GM21515 (cell line): ENCODE results near the gene STAB1.

ENCODE experiments used
- ATAC-seq: cut with Tn5 transposase; IDR thresholded peaks from one replicate; pipeline ENCODE4 v1.9.1; 2021; ENCODE audit not compliant: unreplicated experiment

STAB1 gene

DNA sequence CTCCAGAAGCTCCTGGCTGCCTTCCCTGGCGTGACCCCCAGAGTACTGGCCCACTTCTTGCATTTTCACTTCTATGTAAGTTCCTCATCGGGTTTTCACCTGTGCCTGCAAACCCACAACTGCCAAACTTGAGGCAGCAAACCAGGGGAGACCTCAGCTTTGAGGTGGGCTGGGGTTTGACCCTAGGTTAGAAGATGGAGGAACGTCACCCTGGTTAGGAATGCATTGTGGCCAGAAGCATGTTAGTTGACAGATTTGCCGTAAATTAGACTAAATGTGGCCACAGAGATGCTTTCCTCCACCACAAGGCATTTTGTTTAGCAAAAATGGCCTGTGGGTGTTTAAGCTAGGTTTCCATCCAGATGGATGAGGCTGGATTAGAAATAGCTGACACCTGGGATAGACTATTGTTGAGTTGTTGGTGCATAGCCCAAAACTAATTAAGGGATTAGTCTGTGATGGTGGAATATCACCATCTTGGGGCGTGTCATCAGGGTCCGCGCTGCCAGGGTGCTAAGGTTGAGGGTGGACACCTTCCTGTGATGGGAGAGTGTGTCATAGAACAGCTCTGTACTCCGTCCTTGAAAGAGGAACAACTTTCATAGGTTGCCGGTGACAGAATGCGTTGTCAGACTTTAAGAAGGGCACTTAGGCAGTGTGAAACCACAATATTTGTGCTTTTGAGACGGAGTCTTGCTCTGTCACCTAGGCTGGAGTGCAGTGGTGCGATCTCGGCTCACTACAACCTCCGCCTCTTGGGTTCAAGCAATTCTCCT lies 36.2 kb upstream of the STAB1 start:
- no peak for ATAC-seq

- ATAC-seq: no peak
Measured at GRCh38 chr3:52461874-52462273, 33.3 kb upstream of the STAB1 start.

DNA sequence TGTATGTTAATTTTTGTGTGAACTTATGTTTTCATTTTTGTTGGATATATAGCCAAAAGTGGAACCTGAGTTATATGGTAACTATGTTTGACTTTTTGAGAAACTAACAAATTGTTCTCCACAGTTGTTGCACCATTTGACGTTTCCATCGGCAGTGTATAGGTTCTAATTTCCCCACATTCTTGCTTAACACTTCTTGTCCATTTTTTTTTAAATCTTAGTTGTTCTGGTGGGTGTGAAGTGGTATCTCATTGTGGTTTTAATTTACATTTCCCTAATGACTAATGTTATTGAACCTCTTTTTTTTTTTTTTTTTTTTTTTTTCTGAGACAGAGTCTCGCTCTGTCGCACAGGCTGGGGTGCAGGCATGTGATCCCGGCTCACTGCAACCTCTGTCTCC lies 31.7 kb upstream of the STAB1 start:
- ATAC-seq: no peak

GRCh38 chr3:52468336-52468735 lies 26.8 kb upstream of the STAB1 start:
- ATAC-seq: no peak

DNA sequence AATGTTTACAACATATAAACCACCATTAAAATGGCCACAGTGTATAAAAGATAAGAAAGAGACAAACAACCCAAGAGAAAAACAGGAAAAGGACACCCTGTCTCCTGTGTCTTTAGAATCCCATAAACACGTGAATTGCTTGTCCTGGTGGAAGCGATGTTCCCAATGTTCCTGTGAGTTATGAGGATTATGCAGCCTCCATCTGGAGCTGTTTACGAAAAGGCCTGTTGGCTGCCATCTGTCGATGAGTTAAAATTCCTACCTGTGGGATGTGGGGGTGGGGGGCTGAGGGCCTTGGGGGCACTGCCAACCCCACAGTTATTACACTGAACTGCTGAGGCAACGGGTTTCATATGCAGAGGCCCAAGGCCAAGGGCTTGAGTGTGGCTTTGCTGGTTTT lies 26.1 kb upstream of the STAB1 start:
- no peak for ATAC-seq

- no peak for ATAC-seq
Measured at GRCh38 chr3:52470920-52471319, 24.2 kb upstream of the STAB1 start.

DNA sequence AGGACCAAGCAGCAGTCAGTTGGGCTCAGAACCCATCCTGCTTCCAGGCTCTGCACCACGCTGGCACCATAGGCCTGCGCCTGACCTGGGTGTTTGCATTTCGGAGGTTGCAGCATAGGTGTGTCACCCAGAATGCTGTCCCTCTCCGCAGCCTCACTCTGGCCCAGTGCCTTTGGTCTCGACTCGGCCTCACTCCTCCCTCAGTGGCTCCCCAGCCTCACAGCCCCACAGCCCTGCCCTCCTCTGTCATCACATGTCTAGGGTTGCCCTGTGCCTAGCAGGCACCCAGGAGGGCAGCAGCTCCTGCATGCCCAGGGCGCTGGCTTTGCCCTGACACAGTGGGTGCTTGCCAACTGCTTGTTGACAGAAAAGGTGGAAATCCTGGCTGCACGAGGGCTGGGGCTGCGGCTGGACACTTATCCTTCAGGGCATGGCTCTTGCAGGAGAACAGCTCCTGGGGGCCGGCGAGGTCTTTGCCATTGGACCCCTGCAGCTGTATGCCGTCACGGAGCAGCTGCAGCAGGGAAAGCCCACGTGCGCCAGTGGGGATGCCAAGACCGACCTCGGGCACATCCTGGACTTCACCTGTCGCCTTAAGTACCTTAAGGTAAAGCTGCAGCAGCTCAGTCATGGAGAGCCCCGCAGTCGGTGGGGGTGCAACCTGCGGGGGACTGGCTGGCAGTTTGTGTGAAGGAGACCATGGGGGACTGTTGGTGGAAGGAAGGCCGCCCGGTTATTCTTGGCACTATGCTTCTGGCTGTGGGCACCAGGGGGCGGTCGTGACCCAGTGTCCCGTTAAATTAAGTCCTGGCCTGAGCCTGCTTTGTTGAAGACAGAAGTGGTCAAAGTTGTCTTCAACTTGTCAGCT lies 23.5 kb upstream of the STAB1 start:
- ATAC-seq: no peak

GRCh38 chr3:52472239-52473000 lies 22.7 kb upstream of the STAB1 start:
- no peak for ATAC-seq

GRCh38 chr3:52473026-52473425 lies 22.1 kb upstream of the STAB1 start:
- ATAC-seq: no peak

GRCh38 chr3:52477076-52477795 lies 17.9 kb upstream of the STAB1 start:
- no peak for ATAC-seq

DNA sequence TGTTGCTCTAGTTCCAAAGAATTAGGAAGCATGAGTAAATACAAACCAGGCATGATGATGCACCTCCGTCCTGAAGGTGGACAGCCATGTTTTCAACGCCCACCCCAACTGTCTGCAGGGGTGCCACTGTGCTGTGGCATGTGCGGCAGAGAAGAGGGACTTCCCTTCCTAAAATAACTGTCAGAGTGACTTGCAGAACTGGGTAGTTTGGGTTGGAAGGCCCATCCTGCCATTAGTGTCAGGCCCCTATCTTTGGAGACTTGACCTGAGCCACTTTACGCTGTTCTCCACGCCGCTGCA lies 17.4 kb upstream of the STAB1 start:
- no peak for ATAC-seq

DNA sequence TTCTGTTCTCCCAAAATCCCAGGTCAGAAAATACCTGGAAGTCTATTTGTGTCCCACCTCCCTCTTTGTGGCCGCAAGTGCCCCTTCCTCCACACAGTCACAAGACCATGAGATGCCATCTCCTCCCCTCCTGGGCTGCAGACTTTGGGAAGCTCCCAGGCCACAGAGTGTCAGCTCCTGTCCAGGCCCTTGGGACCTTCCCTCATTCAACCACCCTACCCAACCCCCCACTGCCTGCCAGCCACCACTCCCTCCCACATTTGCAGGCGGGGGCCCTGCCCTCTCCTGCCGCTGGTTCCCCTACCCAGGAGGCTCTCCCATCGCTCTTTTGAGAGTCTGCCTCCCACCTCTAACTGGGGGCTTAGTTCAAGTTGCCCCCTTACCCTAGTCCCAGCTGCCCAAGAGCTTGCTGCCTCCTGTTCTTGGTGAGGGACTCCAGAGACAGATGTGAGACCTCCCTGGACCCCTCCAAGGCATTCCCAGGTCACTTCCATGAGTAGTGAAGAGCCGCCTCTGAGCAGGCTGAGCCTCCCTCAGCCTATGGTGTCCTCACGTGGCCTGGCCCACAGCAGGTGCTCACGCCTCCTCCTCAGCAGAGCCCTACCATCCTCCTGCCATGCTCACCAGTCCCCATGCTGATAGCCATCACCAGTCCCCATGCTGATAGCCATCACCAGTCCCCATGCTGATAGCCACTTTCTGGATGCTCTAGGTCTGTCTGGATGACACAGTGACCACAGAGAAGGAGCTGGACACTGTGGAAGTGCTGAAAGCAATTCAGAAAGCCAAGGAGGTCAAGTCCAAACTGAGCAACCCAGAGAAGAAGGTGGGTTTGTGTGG lies 15.9 kb upstream of the STAB1 start:
- no peak for ATAC-seq

GRCh38 chr3:52479877-52480575 lies 15.1 kb upstream of the STAB1 start:
- no peak for ATAC-seq

DNA sequence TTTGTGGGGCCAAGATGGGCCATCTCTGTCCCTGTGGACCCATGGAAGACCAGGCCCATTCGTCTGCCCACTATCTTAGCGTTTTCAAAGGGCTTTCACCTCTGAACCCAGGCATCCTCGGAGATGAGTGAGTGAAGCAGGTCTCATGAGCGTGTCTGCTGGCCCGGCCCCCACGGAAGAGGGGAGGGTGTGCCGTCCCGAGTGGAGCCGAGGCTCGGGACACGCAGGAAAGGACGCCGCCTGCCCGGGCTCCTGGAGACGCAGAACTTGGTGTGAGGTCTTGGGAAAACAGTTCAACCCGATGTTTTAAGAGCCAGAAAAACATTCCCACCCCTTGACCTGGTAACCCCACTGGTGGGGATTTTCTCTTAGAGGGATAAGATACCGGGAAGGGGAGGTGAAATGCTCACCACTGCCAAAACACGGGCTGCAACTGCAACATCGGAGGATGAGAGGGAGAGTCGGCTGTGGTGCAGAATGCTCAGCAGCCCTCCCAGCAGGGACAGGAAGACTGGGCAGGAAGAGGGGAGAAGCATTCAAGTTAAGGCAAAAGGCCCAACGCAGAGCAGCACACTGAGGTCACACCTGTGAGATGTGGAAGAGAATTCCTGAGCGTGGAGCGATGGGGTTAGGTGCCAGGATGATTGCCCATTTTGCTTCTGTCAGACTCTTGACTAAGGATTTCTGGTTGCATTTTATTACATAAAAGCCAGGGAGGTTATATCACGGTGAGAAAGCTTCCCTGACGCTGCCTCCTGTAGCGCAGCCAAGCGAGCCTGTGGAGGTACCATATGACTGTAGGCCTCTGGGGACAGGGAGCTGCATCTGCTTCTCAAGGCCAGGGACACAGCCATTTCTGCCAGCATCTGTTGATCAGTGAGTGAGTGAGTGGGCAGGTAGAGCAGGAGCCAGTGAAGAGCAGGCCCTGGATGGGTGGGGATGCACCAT lies 14.1 kb upstream of the STAB1 start:
- no peak for ATAC-seq

GRCh38 chr3:52481819-52482521 lies 13.2 kb upstream of the STAB1 start:
- ATAC-seq: no peak

DNA sequence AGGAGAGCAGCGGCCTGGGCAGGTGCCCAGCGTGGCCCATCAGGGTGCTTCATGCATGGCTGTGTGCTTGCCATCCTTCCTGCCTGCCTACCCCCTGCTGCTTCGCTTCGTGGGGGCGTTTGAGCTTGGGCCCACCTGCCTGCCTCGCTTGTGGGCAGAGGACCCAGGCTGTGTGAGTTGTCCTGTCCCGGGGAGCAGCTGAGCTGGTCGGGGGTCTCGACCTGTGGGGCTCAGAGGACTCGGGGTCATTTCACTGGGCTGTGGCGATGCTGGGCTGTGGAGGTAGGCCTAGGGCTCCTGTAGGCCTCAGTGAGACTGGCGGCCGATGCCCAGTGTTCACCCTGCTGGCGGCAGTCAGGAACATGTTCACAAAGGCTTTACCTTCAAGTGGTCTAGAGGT lies 12.1 kb upstream of the STAB1 start:
- ATAC-seq: no peak

- ATAC-seq: no peak
Measured at GRCh38 chr3:52483577-52484381, 11.4 kb upstream of the STAB1 start.
